Glomerular endothelial cell (primary cell): ENCODE data around the gene TMEM123. TPM values are rescaled to one million over a fixed set of nuclear protein-coding genes. Genes with fewer than 3 reads are reported as not detected.

Experiments
- DNase-seq: peaks from one replicate; pipeline ENCODE4 v3.0.0-alpha.2; 2011; ENCODE audit warnings: low read depth, low spot score; ENCODE audit errors: extremely low read depth
- total RNA-seq: library from RNA; depleted of rRNA; stranded (reverse); fragments of >200 nt; gene quantifications from 2 replicates; pipeline ENCODE4 v1.2.3, GENCODE V29; 2015

Gene TMEM123
- total RNA-seq: 149 TPM in 2 replicates

- no peak for DNase-seq
Observed at GRCh38 chr11:102452461-102453301, at the start of gene TMEM123. TMEM123 (minus strand) TSS chr11:102452765; CDS start chr11:102452623, 142 bp downstream.

- no peak for DNase-seq
Observed at GRCh38 chr11:102500829-102501228, 48.3 kb upstream of the TMEM123 start.

DNA sequence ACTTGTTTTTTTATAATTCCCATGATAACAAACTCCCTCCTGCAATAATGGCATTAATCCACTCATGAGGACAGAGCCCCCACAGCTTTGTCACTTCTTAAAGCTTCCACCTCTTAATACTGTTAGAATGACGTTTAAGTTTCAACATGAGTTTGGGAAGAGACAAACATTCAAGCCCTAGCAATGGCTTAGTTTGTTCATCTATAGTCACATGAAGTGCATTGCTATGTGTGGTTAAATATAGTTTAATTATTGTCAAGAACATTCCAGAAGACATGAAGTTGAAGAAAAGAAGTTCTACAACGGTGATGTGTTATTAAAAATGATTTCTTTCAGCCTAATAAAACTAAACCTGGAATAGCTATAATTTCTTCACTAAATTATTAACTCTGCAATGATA is 47.4 kb upstream of the TMEM123 start:
- no peak for DNase-seq

DNA sequence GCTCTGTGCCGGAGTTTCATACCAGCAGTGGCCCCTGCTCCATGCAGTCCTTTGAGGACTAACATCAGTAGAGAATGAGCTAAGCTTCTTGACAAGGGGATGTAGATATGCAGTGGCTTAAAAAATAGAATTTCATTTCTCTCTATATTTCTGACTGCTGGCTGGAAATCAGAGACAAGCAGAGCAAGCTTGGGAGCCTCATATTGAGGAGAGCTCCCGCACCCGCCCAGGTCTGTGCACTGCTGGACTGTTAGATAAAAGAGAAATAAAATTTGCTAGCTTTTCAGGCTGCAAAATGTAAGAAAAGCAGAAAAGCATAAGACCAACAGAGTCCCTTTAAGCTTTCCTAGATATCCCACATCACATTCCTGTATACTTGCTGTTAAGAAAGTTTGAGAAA is 46.6 kb upstream of the TMEM123 start:
- DNase-seq: no peak

DNA sequence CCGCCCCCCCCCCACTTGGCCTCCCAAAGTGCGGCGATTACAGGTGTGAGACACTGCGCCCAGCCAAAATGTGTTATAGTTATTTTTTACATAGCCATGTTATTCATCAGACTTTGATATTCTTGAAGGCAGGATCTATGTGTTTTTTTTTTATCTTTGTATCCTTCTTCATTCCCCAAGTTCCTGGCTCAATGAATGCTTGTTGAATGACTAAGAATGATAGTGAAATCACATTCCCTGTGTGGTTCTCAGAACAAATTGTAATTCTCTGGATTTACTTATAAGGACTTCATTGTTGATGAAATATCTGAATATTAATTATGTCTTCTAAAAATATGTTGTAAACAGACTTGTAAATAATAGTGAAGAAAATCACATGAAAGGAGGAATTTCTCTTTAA is 44.5 kb upstream of the TMEM123 start:
- no peak for DNase-seq

DNA sequence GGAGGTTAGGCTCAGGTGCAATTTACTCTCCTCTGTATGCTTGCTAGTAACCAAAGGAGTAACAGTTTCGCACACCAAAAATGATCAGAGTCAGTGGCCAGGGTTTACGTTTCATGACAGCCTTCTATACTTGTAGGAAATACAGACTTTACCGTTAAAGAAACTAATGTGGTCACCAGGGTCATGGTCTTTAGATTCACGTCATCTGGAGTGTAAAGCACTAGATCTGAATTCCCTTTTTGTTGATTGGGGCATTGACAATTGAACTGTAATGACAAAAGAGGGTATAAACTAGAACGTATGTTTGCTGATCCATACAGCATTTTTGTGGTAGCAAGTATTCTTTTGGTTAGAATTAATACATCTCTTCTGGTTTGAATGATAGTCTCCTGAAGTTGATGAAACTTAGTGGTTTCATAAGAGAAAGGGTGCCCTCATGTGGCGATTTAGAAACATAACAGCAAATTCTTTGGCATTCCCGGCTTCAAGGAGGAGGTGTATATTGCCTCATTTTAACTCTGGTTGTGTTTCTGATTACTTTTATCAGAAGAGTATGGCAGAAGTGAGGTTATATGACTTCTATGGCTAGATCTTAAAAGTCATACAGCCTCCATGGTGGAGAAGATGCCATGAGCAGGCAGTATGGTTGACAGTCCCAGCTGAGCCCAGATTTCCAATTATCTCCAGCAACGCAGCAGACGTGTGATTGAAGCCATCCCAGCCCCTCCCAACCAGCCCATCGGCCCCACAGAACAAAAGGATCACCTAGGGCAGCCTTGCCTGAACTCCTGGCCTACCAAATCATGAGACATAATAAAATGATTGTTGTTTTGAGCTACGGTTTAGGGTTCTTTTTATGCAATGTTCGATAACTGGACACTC is 42.8 kb upstream of the TMEM123 start:
- peak; percentile 87 for DNase-seq

- DNase-seq: peak; percentile 61
Observed at GRCh38 chr11:102494216-102494615, 41.7 kb upstream of the TMEM123 start.

DNA sequence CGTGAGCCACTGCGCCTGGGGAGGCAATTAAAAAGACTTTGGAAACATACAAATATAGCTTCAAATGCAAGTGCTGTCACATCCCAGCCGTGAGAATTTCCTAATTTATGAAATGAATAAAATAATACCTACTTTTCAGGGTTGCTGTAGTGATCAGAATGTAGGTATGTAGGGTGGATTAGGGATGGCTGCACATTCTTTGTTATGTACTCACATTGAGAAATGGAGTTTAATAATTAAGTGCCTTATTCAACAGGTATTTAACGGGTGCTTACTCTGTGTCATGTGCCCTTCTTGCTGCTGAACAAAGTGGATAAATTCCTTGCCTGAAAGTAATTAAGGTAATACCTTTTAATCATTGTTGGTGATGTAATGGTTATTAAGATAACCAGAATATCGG is 41.0 kb upstream of the TMEM123 start:
- no peak for DNase-seq

DNA sequence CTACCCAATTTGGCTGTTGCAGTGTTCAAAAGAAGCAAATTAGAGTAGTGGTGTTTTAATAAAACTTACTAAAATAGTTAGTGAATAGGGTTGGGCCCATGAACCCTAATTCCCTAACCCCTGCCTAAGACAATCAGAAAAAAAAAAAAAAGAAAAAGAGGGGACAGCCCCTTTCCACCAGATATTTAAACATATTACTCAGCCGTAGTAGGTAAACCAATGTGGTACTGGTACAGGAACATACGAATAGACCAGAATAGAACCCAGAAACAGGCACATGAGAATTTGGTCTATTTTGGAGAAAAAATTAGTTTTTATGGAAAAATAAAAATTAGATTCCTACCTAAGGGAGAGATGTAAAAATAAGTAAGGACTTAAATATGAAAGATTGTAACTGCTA is 39.4 kb upstream of the TMEM123 start:
- DNase-seq: no peak

DNA sequence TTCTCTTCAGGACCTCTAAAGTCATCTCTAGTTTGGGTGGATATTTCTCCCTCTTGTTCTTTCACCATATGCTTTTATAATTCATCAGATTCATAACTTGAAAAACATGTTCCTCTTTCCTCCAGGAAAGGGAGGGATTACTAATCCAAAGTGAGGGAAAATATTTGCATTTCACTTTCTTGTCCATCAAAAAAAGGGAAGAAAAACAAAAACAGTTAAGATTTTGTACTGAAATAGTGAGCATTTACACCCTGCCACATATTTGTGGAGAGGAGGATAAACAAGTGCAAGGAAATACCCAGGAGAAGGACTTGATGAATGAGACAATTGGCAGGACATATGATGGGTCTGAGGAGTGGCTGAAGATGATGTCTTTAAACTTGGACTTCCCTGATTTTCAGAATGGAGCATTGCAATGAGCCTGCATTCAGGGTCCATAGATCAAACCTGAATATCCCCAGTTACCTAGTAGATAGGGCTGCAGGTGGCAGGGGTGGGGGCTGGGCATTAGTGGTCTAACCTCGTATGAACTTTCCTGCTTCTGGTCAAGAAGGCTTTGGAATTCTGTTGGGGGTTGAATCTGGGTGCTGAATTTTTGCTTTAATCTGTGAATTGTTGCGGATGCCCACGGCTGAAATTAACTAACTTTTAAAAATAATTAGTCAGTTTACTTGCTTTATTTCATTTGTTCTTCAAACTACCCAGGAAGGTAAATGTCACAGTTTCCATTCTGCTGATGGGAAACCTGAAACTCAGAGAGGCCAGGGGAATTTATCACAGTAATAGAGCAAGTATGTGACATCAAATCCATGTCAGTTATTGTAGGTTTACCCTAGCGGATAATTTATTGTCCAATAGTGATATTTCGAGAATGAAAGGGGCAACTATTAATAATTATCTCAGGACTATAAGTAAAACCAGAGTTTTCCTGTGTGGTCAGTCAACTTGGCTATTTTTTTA is 36.9 kb upstream of the TMEM123 start:
- DNase-seq: no peak

GRCh38 chr11:102488208-102488607 is 35.6 kb upstream of the TMEM123 start:
- no peak for DNase-seq

DNA sequence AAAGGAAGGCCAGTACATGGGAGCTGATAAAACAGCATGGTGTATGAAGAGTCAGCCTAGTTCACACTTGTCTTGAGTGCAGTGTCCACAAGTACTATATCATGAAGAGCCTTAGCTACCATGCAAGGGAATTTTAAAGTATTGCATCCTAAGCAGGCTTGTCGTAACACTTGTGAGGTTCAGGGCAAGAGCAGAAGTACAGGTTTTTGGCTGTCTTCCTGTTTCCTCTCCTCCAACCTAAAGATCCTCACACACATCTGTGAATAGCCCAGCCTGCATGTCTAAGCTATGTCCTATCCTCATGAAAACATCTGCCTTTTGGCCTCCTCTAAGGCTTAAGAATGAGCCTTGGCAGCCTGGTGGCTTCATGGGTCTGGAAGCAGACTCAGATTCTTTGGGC is 34.6 kb upstream of the TMEM123 start:
- no peak for DNase-seq

GRCh38 chr11:102486584-102486983 is 34.0 kb upstream of the TMEM123 start:
- no peak for DNase-seq

- no peak for DNase-seq
Observed at GRCh38 chr11:102485095-102485722, 32.6 kb upstream of the TMEM123 start.

DNA sequence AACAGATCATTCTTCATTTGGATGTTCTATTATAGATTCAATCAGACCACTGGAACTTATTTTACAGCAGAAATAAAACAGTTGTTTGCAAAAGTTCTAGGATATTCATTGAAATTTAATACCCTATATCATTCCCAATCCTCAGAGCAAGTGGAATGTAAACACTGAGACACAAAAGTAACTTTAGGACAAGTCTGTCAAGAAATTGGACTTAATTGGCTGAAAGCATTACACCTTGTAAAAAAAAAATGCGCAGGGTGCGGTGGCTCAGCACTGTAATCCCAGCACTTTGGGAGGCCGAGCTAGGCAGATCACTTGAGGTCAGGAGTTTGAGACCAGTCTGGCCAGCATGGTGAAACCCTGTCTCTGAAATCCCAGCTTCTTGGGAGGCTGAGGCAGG is 29.9 kb upstream of the TMEM123 start:
- DNase-seq: no peak

DNA sequence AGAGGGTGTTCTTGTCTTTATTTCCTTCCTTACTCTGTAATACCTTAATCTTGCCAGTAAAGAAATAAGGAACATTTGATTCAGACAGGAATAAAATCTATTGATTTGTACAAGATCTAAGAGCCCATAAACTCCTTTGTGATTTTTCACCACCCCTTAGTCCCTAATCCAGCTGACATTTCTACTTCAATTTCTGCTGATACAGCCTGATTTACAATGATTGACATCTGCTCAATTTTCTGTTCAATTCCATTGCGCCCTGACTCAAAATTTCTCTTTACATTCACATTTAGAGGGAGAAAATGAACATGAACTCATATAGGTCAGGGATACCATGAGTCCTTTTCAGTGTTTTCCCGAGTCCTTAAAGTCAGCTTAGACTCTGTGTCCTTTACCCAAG is 27.2 kb upstream of the TMEM123 start:
- no peak for DNase-seq

GRCh38 chr11:102478673-102479299 is 26.2 kb upstream of the TMEM123 start:
- no peak for DNase-seq

DNA sequence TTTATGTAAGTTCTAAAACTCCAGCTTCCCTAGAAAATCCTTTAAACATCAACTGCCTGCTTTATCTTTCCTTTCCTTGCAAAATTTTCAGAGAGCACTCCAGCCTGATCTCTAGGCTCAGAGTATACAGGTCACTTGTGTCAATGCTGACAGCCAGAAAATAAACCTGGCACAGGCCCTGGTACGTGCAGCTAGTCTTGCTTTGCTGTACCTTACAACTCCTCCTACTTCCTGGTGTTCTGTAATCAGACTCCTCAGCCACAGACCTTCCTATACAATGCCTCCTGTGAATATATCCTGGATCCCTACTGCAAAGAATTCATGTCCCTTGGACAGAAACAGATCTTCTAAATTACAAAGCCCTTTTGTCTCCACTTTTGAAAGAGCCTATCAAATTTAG is 24.2 kb upstream of the TMEM123 start:
- DNase-seq: no peak

GRCh38 chr11:102476069-102476468 is 23.5 kb upstream of the TMEM123 start:
- DNase-seq: no peak

GRCh38 chr11:102473543-102473942 is 21.0 kb upstream of the TMEM123 start:
- no peak for DNase-seq
